GM23338 (cell line): ENCODE measurements around the gene TIRAP. TPM values are rescaled to one million over a fixed set of nuclear protein-coding genes. Genes with fewer than 3 reads are reported as not detected.

Source experiments
- ATAC-seq: fragments of 200-7000 bp; cut with Tn5 transposase; 3 replicates; pipeline ENCODE4 v1.9.1; 2020
- DNase-seq: peaks from one replicate; pipeline ENCODE4 v3.0.0-alpha.2; 2015; ENCODE audit warnings: low spot score
- H2AFZ ChIP-seq: fragments of 200-600 bp; sonication (generic); 2 replicates; pipeline ENCODE4 v1.8.0; 2016; ENCODE audit warnings: antibody characterized with exemption, mild to moderate bottlenecking, moderate library complexity
- H3F3A ChIP-seq: fragments of 200-600 bp; sonication (generic); replicated peaks from 2 replicates; pipeline ENCODE4 v1.8.0; 2017; ENCODE audit warnings: antibody characterized with exemption, mixed run types, low read depth
- H3K27ac ChIP-seq: fragments of 200-600 bp; sonication (generic); 2 replicates; pipeline ENCODE4 v1.6.1; 2016; ENCODE audit warnings: low read depth
- H3K27me3 ChIP-seq: fragments of 200-600 bp; sonication (generic); 2 replicates; pipeline ENCODE4 v1.8.0; 2016; ENCODE audit warnings: mild to moderate bottlenecking, mixed run types, moderate library complexity; ENCODE audit not compliant: insufficient read depth
- H3K36me3 ChIP-seq: fragments of 200-600 bp; sonication (generic); 2 replicates; pipeline ENCODE4 v1.8.0; 2016; ENCODE audit warnings: mild to moderate bottlenecking; ENCODE audit not compliant: insufficient read depth
- H3K4me1 ChIP-seq: fragments of 200-600 bp; sonication (generic); 2 replicates; pipeline ENCODE4 v1.8.0; 2016; ENCODE audit warnings: mild to moderate bottlenecking, moderate library complexity; ENCODE audit not compliant: insufficient read depth
- H3K4me2 ChIP-seq: fragments of 200-600 bp; sonication (generic); 2 replicates; pipeline ENCODE4 v1.7.1; 2017; ENCODE audit warnings: mixed run types
- H3K4me3 ChIP-seq: fragments of 200-600 bp; sonication (generic); 2 replicates; pipeline ENCODE4 v1.6.1; 2016; ENCODE audit warnings: mixed run types
- H3K79me2 ChIP-seq: fragments of 200-600 bp; sonication (generic); replicated peaks from 2 replicates; pipeline ENCODE4 v1.8.0; 2017; ENCODE audit warnings: mild to moderate bottlenecking; ENCODE audit not compliant: insufficient read depth
- H3K9me2 ChIP-seq: fragments of 200-600 bp; sonication (generic); 2 replicates; pipeline ENCODE4 v1.8.0; 2017; ENCODE audit not compliant: insufficient read depth
- H4K20me1 ChIP-seq: fragments of 200-600 bp; sonication (generic); replicated peaks from 2 replicates; pipeline ENCODE4 v1.8.0; 2017; ENCODE audit warnings: mild to moderate bottlenecking; ENCODE audit not compliant: insufficient read depth
- H3K27ac Mint-ChIP-seq: 2 replicates; pipeline ENCODE4 v1.8.0; 2020; ENCODE audit warnings: inconsistent platforms, mild to moderate bottlenecking, moderate library complexity, mixed read lengths
- H3K27me3 Mint-ChIP-seq: 3 replicates; pipeline ENCODE4 v1.8.0; 2022; ENCODE audit warnings: low read depth, mild to moderate bottlenecking, moderate library complexity, mixed read lengths, inconsistent platforms; ENCODE audit not compliant: insufficient read depth, poor library complexity
- H3K36me3 Mint-ChIP-seq: 3 replicates; pipeline ENCODE4 v1.8.0; 2021; ENCODE audit warnings: low read depth, mild to moderate bottlenecking, inconsistent platforms, moderate library complexity, mixed read lengths
- H3K4me1 Mint-ChIP-seq: 3 replicates; pipeline ENCODE4 v1.8.0; 2020; ENCODE audit warnings: mild to moderate bottlenecking, inconsistent platforms, mixed read lengths
- H3K4me3 Mint-ChIP-seq: 3 replicates; pipeline ENCODE4 v1.8.0; 2021; ENCODE audit warnings: moderate library complexity, mild to moderate bottlenecking, inconsistent platforms, mixed read lengths
- H3K9me3 Mint-ChIP-seq: 3 replicates; pipeline ENCODE4 v1.8.0; 2020; ENCODE audit warnings: moderate library complexity, mild to moderate bottlenecking, inconsistent platforms, mixed read lengths
- CREB1 ChIP-seq: fragments of 250-450 bp; sonication (Bioruptor Pico); IDR thresholded peaks from 2 replicates; pipeline ENCODE4 v1.5.0; 2020; ENCODE audit warnings: low read depth, mild to moderate bottlenecking, moderate library complexity
- JUNB ChIP-seq: IDR thresholded peaks from one replicate; pipeline ENCODE4 v1.6.1; 2016; ENCODE audit warnings: antibody characterized with exemption; ENCODE audit not compliant: unreplicated experiment
- POLR2AphosphoS5 ChIP-seq: IDR thresholded peaks from 2 replicates; pipeline ENCODE4 v1.6.1; 2016; ENCODE audit warnings: antibody characterized with exemption, low read depth
- STAT1 ChIP-seq: IDR thresholded peaks from one replicate; pipeline ENCODE4 v1.6.1; 2016; ENCODE audit warnings: antibody characterized with exemption; ENCODE audit not compliant: unreplicated experiment
- ZNF331 ChIP-seq: fragments of 250-450 bp; sonication (Bioruptor Pico); IDR thresholded peaks from 2 replicates; pipeline ENCODE4 v1.5.0; 2020; ENCODE audit warnings: low read depth, mild to moderate bottlenecking, moderate library complexity
- polyA plus RNA-seq: library from polyadenylated mRNA; unstranded; fragments of >200 nt; fragmentation: Nextera tagmentation; extraction: Ambion mirVana; gene quantifications from 2 replicates; pipeline ENCODE4 v1.2.1, GENCODE V29; 2016
- total RNA-seq: library from RNA; depleted of rRNA; stranded (reverse); fragments of >200 nt; shearing (Covaris generic); gene quantifications from 2 replicates; pipeline ENCODE4 v1.2.3, GENCODE V29; 2014
- TF ChIP-seq, protein P1 (sequence below), 2 experiments: fragments of 200-600 bp in 1 of 2; sonication (generic) in 1 of 2; conservative IDR thresholded peaks; 2 replicates each; pipeline versions ENCODE4 v1.5.1 to v1.6.1; 2016 to 2017; ENCODE audit warnings: antibody characterized with exemption in 2 of 2, low read depth in 2 of 2, mild to moderate bottlenecking in 2 of 2, moderate library complexity in 1 of 2
- TF ChIP-seq, protein P2 (sequence below): IDR thresholded peaks from 2 replicates; pipeline ENCODE4 v1.6.1; 2016; ENCODE audit warnings: antibody characterized with exemption
- TF ChIP-seq, protein P3 (sequence below): IDR thresholded peaks from one replicate; pipeline ENCODE4 v1.6.1; 2018; ENCODE audit warnings: antibody characterized with exemption; ENCODE audit not compliant: unreplicated experiment

Gene TIRAP
- total and polyA plus RNA-seq, 2 experiments from 2014 or later: 1.1 to 3.4 TPM

DNA sequence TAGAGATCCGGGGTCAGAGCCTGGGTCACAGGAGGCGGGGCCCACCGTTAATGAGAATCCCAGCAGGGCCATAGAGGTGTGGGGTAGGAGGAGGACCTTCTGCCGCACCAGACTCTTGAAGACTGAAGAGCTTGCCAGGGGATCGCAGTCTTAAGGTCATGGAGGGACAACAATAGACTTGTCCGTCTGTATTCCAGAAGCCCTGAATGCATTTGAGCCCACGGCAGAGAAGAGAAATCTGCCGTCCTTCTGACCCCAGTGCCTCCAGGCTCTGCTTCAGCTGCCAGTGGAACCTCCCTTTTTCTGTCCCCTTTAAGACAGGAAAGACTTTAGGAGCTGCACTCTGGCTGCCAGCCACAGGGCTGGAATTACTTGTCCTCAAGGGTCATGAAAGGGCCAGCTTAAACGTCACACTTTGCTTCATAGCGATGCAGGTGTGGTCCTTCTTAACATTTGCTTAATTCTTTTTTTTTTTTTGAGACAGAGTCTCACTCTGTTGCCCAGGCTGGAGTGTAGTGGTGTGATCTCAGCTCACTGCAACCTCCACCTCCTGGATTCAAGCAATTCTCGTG, 57.1 kb downstream of the TIRAP start:
- TF ChIP-seq, protein P1, sequence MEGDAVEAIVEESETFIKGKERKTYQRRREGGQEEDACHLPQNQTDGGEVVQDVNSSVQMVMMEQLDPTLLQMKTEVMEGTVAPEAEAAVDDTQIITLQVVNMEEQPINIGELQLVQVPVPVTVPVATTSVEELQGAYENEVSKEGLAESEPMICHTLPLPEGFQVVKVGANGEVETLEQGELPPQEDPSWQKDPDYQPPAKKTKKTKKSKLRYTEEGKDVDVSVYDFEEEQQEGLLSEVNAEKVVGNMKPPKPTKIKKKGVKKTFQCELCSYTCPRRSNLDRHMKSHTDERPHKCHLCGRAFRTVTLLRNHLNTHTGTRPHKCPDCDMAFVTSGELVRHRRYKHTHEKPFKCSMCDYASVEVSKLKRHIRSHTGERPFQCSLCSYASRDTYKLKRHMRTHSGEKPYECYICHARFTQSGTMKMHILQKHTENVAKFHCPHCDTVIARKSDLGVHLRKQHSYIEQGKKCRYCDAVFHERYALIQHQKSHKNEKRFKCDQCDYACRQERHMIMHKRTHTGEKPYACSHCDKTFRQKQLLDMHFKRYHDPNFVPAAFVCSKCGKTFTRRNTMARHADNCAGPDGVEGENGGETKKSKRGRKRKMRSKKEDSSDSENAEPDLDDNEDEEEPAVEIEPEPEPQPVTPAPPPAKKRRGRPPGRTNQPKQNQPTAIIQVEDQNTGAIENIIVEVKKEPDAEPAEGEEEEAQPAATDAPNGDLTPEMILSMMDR (conservative IDR thresholded peaks at IDR 0.05; ENCODE audit: low read depth in 2 of 2): no peak
- TF ChIP-seq, protein P2, sequence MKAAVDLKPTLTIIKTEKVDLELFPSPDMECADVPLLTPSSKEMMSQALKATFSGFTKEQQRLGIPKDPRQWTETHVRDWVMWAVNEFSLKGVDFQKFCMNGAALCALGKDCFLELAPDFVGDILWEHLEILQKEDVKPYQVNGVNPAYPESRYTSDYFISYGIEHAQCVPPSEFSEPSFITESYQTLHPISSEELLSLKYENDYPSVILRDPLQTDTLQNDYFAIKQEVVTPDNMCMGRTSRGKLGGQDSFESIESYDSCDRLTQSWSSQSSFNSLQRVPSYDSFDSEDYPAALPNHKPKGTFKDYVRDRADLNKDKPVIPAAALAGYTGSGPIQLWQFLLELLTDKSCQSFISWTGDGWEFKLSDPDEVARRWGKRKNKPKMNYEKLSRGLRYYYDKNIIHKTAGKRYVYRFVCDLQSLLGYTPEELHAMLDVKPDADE: no peak
- TF ChIP-seq ZNF331 (CRISPR knock-in tag): no peak
- TF ChIP-seq STAT1: no peak
- no peak for TF ChIP-seq JUNB
- no peak for TF ChIP-seq CREB1 (CRISPR knock-in tag)
- TF ChIP-seq, protein P3, sequence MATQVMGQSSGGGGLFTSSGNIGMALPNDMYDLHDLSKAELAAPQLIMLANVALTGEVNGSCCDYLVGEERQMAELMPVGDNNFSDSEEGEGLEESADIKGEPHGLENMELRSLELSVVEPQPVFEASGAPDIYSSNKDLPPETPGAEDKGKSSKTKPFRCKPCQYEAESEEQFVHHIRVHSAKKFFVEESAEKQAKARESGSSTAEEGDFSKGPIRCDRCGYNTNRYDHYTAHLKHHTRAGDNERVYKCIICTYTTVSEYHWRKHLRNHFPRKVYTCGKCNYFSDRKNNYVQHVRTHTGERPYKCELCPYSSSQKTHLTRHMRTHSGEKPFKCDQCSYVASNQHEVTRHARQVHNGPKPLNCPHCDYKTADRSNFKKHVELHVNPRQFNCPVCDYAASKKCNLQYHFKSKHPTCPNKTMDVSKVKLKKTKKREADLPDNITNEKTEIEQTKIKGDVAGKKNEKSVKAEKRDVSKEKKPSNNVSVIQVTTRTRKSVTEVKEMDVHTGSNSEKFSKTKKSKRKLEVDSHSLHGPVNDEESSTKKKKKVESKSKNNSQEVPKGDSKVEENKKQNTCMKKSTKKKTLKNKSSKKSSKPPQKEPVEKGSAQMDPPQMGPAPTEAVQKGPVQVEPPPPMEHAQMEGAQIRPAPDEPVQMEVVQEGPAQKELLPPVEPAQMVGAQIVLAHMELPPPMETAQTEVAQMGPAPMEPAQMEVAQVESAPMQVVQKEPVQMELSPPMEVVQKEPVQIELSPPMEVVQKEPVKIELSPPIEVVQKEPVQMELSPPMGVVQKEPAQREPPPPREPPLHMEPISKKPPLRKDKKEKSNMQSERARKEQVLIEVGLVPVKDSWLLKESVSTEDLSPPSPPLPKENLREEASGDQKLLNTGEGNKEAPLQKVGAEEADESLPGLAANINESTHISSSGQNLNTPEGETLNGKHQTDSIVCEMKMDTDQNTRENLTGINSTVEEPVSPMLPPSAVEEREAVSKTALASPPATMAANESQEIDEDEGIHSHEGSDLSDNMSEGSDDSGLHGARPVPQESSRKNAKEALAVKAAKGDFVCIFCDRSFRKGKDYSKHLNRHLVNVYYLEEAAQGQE: no peak
- TF ChIP-seq POLR2AphosphoS5: no peak
- H3K4me3 ChIP-seq: no peak overlapping the region
- no peaks in the 10 kb centered on the region for H3F3A ChIP-seq
- H3K4me2 ChIP-seq: no peak overlapping the region
- H3K36me3 ChIP-seq: no peaks in the 10 kb centered on the region
- Mint-ChIP-seq H3K27ac (no peak overlapping the region), H3K4me3 (no peak overlapping the region), H3K9me3 (no peaks in the 10 kb centered on the region), H3K4me1 (peaks cover 32% of the 10 kb centered on the region), H3K27me3 (peaks cover 11% of the 10 kb centered on the region), H3K36me3 (peaks cover 27% of the 10 kb centered on the region)
- DNase-seq: no peak
- H3K27me3 ChIP-seq: no peaks in the 10 kb centered on the region
- no peak overlapping the region for H3K27ac ChIP-seq
- H3K79me2 ChIP-seq: no peaks in the 10 kb centered on the region
- no peaks in the 10 kb centered on the region; the same call in 1 of the 2 replicates for H4K20me1 ChIP-seq
- no peaks in the 10 kb centered on the region for H3K9me2 ChIP-seq
- peaks cover 5% of the 10 kb centered on the region for H3K4me1 ChIP-seq
- H2AFZ ChIP-seq: no peak overlapping the region
- no peak for ATAC-seq
